Spleen (tissue), 11 donors: ENCODE results near the gene NR1D2. TPM values are rescaled to one million over a fixed set of nuclear protein-coding genes. Genes with fewer than 3 reads are reported as not detected.
A peak's percentile ranks its signal among the peaks of the same experiment; 100 is the strongest.

Experiments
- DNase-seq: peaks from one replicate; pipeline ENCODE4 v3.0.0-alpha.2; 2020
- H3K27ac ChIP-seq, 8 donors: fragments of 200-600 bp; sonication (generic) in 7 of 8; 1 replicate in 4 of 8; 2 replicates in 4 of 8; pipeline versions ENCODE4 v1.5.0 to v1.8.0; 2016 to 2021; ENCODE audit warnings: inconsistent platforms in 4 of 8, mild to moderate bottlenecking in 4 of 8, moderate library complexity in 1 of 8
- H3K27me3 ChIP-seq, 7 donors: fragments of 200-600 bp; sonication (generic) in 6 of 7; replicated peaks in 1 of 7; 1 replicate in 4 of 7; 2 replicates in 3 of 7; pipeline versions ENCODE4 v1.5.0 to v1.8.0; 2016 to 2021; ENCODE audit warnings: inconsistent platforms in 3 of 7, mild to moderate bottlenecking in 1 of 7
- H3K36me3 ChIP-seq, 6 donors: fragments of 200-600 bp; sonication (generic) in 5 of 6; 1 replicate in 4 of 6; 2 replicates in 2 of 6; pipeline versions ENCODE4 v1.5.0 to v1.8.0; 2016 to 2021; ENCODE audit warnings: inconsistent platforms in 2 of 6
- H3K4me1 ChIP-seq, 6 donors: fragments of 200-600 bp; sonication (generic) in 5 of 6; 1 replicate in 3 of 6; 2 replicates in 3 of 6; pipeline versions ENCODE4 v1.5.0 to v1.8.0; 2016 to 2021; ENCODE audit warnings: inconsistent platforms in 3 of 6
- H3K4me3 ChIP-seq, 8 donors: fragments of 200-600 bp; sonication (generic) in 7 of 8; 1 replicate in 4 of 8; 2 replicates in 4 of 8; pipeline versions ENCODE4 v1.5.0 to v1.8.0; 2016 to 2021; ENCODE audit warnings: inconsistent platforms in 4 of 8, mild to moderate bottlenecking in 4 of 8, moderate library complexity in 2 of 8
- H3K9me3 ChIP-seq, 8 donors: fragments of 200-600 bp; sonication (generic) in 7 of 8; 1 replicate in 4 of 8; 2 replicates in 4 of 8; pipeline versions ENCODE4 v1.5.0 to v1.8.0; 2016 to 2021; ENCODE audit warnings: inconsistent platforms in 4 of 8
- POLR2A ChIP-seq, 3 donors: fragments of 450-650 bp; IDR thresholded peaks; one replicate each; pipeline ENCODE4 v1.5.1; 2017; ENCODE audit warnings: antibody characterized with exemption in 3 of 3, mild to moderate bottlenecking in 1 of 3
- POLR2AphosphoS5 ChIP-seq, 3 donors: sonication (generic); formaldehyde crosslinking; IDR thresholded peaks; one replicate each; pipeline ENCODE4 v1.5.1; 2017; ENCODE audit warnings: antibody characterized with exemption in 3 of 3
- WGBS, 5 donors: extraction: QIAGEN DNeasy Blood & Tissue Kit in 3 of 5; methylation state at CpG; one replicate each; pipeline versions ENCODE4 v1.1.5 to v1.1.7; 2013 to 2018; 5-methylcytosine and 5-hydroxymethylcytosine counted together
- intact Hi-C: fragments of 100-400 bp; cut with DNase I; formaldehyde crosslinking; loops from one replicate; pipeline ENCODE4 v1.15.0; 2023; ENCODE audit warnings: low total_unique reads
- polyA plus RNA-seq, 3 donors: library from polyadenylated mRNA; stranded (reverse); fragments of 200-250 nt; gene quantifications; one replicate each; pipeline ENCODE4 v1.2.1, GENCODE V29; 2013
- total RNA-seq, 7 donors: library from RNA; depleted of rRNA in 3 of 7; stranded (reverse); fragments of >200 nt in 3 of 7; fragmentation: NEBNext Ultra II Directional in 4 of 7; extraction: Animal tissue kit (Norgen Biotek cat#: 25700) in 4 of 7; gene quantifications; one replicate each; pipeline versions ENCODE4 v1.1.0 to v1.2.1, GENCODE V29; 2016 to 2021
- TF ChIP-seq, protein P1 (sequence below), 11 experiments: fragments of 200-600 bp in 7 of 11; fragments of 450-650 bp in 4 of 11; sonication (generic) in 4 of 11; IDR thresholded peaks in 8 of 11; conservative IDR thresholded peaks in 3 of 11; 1 replicate in 7 of 11; 2 replicates in 4 of 11; pipeline versions ENCODE4 v1.4.0 to v1.8.0; 2016 to 2021; ENCODE audit warnings: antibody characterized with exemption in 11 of 11, inconsistent platforms in 4 of 11, mild to moderate bottlenecking in 1 of 11
- donor health status: healthy with polysubstance abuse.
- donor health status: DM: no; HTN: no; CAD: no; lungs with moderate emphysema.
- donor health status: DM: no; HTN: no; CAD: no.
- donor health status: Bipolar disorder and iron deficiency.
- donor health status: healthy.
- donor health status: DM: no; HTN: no; CAD: no.
- donor health status: DM: yes; HTN: yes; CAD: no.

NR1D2 gene
- total and polyA plus RNA-seq, 10 donors = 6.1 to 44.4 (median 33.3) TPM

- DNase-seq = no peak
- H3K27me3 ChIP-seq = no peaks in the 10 kb centered on the region
- intact Hi-C loops = no loop called here
- peaks cover 0 to 9% (median 0%) of the 10 kb centered on the region in 6 donors for H3K36me3 ChIP-seq
- H3K4me3 ChIP-seq = peak overlapping the region in 2 of 8 donors; percentile 3 to 9
- no peaks in the 10 kb centered on the region for H3K9me3 ChIP-seq
- no peak for TF ChIP-seq POLR2AphosphoS5 (IDR thresholded peaks at IDR 0.05)
- TF ChIP-seq, protein P1, sequence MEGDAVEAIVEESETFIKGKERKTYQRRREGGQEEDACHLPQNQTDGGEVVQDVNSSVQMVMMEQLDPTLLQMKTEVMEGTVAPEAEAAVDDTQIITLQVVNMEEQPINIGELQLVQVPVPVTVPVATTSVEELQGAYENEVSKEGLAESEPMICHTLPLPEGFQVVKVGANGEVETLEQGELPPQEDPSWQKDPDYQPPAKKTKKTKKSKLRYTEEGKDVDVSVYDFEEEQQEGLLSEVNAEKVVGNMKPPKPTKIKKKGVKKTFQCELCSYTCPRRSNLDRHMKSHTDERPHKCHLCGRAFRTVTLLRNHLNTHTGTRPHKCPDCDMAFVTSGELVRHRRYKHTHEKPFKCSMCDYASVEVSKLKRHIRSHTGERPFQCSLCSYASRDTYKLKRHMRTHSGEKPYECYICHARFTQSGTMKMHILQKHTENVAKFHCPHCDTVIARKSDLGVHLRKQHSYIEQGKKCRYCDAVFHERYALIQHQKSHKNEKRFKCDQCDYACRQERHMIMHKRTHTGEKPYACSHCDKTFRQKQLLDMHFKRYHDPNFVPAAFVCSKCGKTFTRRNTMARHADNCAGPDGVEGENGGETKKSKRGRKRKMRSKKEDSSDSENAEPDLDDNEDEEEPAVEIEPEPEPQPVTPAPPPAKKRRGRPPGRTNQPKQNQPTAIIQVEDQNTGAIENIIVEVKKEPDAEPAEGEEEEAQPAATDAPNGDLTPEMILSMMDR (IDR thresholded peaks at IDR 0.05 in 8 of 11, conservative IDR thresholded peaks at IDR 0.05 in 3 of 11) = no peak
- TF ChIP-seq POLR2A (IDR thresholded peaks at IDR 0.05) = no peak
- peaks cover 26 to 92% (median 78%) of the 10 kb centered on the region in 6 donors for H3K4me1 ChIP-seq
- H3K27ac ChIP-seq = peak overlapping the region in 7 of 8 donors; percentile 7 to 66 (median 37)
Observed at GRCh38 chr3:23950293-23950692, 5.2 kb downstream of the NR1D2 start.

DNA sequence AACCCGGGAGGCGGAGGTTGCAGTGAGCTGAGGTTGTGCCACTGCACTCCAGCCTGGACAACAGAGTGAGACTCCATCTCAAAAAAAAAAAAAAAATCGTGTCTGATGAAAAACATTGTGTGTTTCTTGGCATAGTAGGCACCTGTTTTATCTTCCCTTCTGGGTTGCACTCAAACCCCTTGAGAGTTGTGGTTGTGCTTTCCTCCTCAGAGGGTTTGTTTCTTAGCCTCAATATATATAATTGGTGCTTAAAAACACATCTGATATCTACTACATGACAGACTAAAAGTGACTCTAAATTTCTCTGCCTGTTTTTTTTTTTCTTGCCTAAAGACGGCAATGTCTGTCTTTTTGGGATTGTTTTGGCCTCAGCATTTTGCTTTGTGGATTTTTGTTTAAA, 7.6 kb downstream of the NR1D2 start:
- Histone ChIP-seq H3K27ac (peak overlapping the region in 1 of 8 donors; percentile 19), H3K27me3 (no peaks in the 10 kb centered on the region), H3K9me3 (no peaks in the 10 kb centered on the region), H3K4me3 (peak overlapping the region in 1 of 8 donors; percentile 20), H3K36me3 (peaks cover 0 to 27% (median 0%) of the 10 kb centered on the region in 6 donors), H3K4me1 (peaks cover 23 to 81% (median 64%) of the 10 kb centered on the region in 6 donors)
- TF ChIP-seq POLR2AphosphoS5 (IDR thresholded peaks at IDR 0.05) (no peak), POLR2A (IDR thresholded peaks at IDR 0.05) (no peak)
- TF ChIP-seq, protein P1 (IDR thresholded peaks at IDR 0.05 in 8 of 11, conservative IDR thresholded peaks at IDR 0.05 in 3 of 11) = no peak
- 65 to 80% (median 76%) methylated on average over 4 of the region's 4 CpGs for WGBS, 5 donors
- no peak for DNase-seq
- intact Hi-C loops = no loop called here

DNA sequence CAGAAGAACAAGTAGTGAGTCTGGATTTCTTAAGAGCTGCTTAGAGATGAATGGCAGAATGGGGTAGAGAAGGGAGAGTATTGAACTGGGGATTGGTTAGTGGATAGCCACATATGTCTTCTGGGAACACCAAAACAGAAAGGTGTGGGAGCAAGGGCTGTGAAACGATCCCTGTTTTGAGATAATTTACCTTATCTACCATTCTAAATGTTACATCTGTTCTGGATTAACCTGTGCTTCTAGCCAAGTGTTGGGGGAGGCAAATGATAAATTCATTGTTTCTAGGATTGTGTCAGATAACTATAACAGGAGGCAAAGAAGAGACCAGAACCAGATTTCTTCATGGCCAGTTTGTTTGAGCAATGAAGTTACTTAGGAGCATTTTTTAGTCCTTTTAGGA, 8.4 kb downstream of the NR1D2 start:
- Histone ChIP-seq H3K27me3 (no peaks in the 10 kb centered on the region), H3K27ac (no peak overlapping the region), H3K9me3 (no peaks in the 10 kb centered on the region), H3K4me3 (no peak overlapping the region), H3K4me1 (peaks cover 23 to 77% (median 57%) of the 10 kb centered on the region in 6 donors), H3K36me3 (peaks cover 0 to 34% (median 0%) of the 10 kb centered on the region in 6 donors)
- WGBS, 5 donors = 74 to 93% (median 85%) methylated on average over 1 of the region's 1 CpG
- no peak for DNase-seq
- intact Hi-C loops = no loop called here
- TF ChIP-seq POLR2A (IDR thresholded peaks at IDR 0.05) (no peak), POLR2AphosphoS5 (IDR thresholded peaks at IDR 0.05) (no peak)
- TF ChIP-seq, protein P1 (IDR thresholded peaks at IDR 0.05 in 8 of 11, conservative IDR thresholded peaks at IDR 0.05 in 3 of 11) = no peak

DNA sequence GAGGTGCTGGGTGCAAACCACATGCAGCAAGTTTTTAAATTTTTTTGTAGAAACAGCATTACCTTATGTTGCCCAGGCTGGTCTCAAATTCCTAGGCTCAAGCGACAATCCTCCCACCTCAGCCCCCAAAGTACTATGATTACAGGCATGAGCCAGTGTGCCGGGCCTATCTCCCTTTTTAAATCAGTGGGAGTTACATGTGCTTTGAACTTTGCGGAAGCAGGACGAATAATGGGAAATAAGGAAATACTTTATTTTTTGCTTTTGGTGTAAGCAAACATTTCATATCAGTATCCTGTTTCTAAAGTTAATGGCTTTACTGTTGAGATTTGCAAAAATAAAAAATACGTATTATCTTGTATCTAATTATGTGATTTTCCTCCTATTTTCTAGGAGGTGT, 9.1 kb downstream of the NR1D2 start:
- TF ChIP-seq, protein P1 (IDR thresholded peaks at IDR 0.05 in 8 of 11, conservative IDR thresholded peaks at IDR 0.05 in 3 of 11) = no peak
- TF ChIP-seq POLR2AphosphoS5 (IDR thresholded peaks at IDR 0.05) = no peak
- TF ChIP-seq POLR2A (IDR thresholded peaks at IDR 0.05) = no peak
- Histone ChIP-seq H3K36me3 (peaks cover 0 to 38% (median under 1%) of the 10 kb centered on the region in 6 donors), H3K27ac (no peak overlapping the region), H3K27me3 (no peaks in the 10 kb centered on the region), H3K9me3 (no peaks in the 10 kb centered on the region), H3K4me1 (peaks cover 23 to 75% (median 52%) of the 10 kb centered on the region in 6 donors), H3K4me3 (no peak overlapping the region)
- 84 to 95% (median 92%) methylated on average over 5 of the region's 5 CpGs for WGBS, 5 donors
- intact Hi-C loops = no loop called here
- no peak for DNase-seq
